Activated naive CD4-positive, alpha-beta T cell treated with anti-CD3 and anti-CD28 coated beads, Interleukin-2, amount 50 U/mL, for 24 hours (primary cell): ENCODE measurements around the gene SEC22C.

Source experiments
- H3K27ac Mint-ChIP-seq: one replicate; pipeline ENCODE4 v1.8.0; 2021; ENCODE audit warnings: mild to moderate bottlenecking, mixed read lengths
- H3K27me3 Mint-ChIP-seq: one replicate; pipeline ENCODE4 v1.8.0; 2021; ENCODE audit warnings: mixed read lengths
- H3K36me3 Mint-ChIP-seq: one replicate; pipeline ENCODE4 v1.8.0; 2021; ENCODE audit warnings: mixed read lengths
- H3K4me1 Mint-ChIP-seq: one replicate; pipeline ENCODE4 v1.8.0; 2021; ENCODE audit warnings: mixed read lengths
- H3K4me3 Mint-ChIP-seq: one replicate; pipeline ENCODE4 v1.8.0; 2021; ENCODE audit warnings: mild to moderate bottlenecking, mixed read lengths
- H3K9me3 Mint-ChIP-seq: one replicate; pipeline ENCODE4 v1.8.0; 2021; ENCODE audit warnings: mixed read lengths

The SEC22C gene

DNA sequence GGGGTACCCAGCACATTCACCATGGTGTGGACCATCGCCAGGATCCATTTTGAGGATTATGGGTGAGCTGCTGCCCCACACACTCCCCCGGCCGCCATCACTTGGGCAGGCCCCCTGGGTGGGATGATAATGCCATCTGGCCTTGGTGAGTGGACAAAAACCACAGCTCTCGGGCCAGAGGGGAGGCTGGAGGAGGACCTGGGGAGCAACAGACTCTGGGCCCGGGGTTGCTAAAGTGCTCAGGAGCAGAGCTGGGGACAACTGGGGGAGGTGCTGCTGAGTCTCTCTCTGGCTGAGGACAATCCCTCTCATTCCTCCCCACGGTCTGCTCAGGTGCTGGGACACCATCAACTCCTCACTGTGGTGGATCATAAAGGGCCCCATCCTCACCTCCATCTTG lies 50.3 kb downstream of the SEC22C start:
- Mint-ChIP-seq H3K4me3 (no peak overlapping the region), H3K4me1 (peaks cover 85% of the 10 kb centered on the region), H3K9me3 (no peaks in the 10 kb centered on the region)

DNA sequence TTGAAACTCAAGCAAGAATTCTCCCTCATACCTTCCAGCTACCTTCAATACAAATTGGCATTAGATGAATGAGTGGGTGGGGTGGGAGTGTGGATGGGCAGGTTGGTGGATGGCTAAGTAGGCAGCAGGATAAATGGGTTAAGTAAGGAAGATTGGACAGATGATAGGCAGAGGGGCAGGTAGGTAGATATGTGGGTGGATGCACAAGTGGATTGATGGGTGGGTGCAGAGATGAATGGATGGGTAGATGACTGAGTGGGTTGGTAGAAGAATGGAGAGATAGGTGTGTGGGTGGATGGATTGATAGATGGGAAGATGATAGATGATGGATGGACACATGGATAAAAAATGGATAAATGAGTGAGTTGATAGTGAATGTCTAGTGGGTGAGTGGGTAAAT lies 51.7 kb downstream of the SEC22C start:
- peak overlapping the region; percentile 0 for H3K4me3 Mint-ChIP-seq
- peak overlapping the region; percentile 83 for H3K27ac Mint-ChIP-seq
- H3K4me1 Mint-ChIP-seq: peaks cover 92% of the 10 kb centered on the region
- H3K36me3 Mint-ChIP-seq: peaks cover 6% of the 10 kb centered on the region
- H3K9me3 Mint-ChIP-seq: no peaks in the 10 kb centered on the region
- no peaks in the 10 kb centered on the region for H3K27me3 Mint-ChIP-seq

More for the DNA sequence above, 50.3 kb downstream of the SEC22C start:
- peaks cover 6% of the 10 kb centered on the region for H3K36me3 Mint-ChIP-seq
- no peak overlapping the region for H3K27ac Mint-ChIP-seq
- H3K27me3 Mint-ChIP-seq: no peaks in the 10 kb centered on the region

DNA sequence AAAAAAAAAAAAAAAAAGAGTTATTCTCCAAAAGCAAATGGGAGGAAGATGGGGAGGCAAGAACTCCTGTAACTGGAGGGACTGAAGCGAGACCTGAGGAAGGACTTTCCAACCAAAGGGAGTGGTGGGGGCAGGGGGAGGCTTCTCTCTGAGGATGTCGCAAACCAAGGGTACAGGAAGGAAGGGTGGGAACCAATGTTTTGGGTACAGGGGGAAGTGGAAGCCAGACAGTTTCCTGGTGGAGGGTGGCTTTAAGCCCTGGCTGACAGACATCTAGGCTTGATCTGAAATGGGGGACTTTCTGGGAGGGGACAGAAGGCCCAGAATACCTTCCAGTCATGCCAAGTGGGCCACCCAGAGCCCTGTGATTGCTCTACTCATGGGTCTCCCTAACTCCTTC lies 52.3 kb downstream of the SEC22C start:
- H3K27me3 Mint-ChIP-seq: no peaks in the 10 kb centered on the region
- H3K4me3 Mint-ChIP-seq: peak overlapping the region; percentile 0
- peaks cover 6% of the 10 kb centered on the region for H3K36me3 Mint-ChIP-seq
- H3K9me3 Mint-ChIP-seq: no peaks in the 10 kb centered on the region
- H3K27ac Mint-ChIP-seq: peak overlapping the region; percentile 23
- peaks cover 86% of the 10 kb centered on the region for H3K4me1 Mint-ChIP-seq

DNA sequence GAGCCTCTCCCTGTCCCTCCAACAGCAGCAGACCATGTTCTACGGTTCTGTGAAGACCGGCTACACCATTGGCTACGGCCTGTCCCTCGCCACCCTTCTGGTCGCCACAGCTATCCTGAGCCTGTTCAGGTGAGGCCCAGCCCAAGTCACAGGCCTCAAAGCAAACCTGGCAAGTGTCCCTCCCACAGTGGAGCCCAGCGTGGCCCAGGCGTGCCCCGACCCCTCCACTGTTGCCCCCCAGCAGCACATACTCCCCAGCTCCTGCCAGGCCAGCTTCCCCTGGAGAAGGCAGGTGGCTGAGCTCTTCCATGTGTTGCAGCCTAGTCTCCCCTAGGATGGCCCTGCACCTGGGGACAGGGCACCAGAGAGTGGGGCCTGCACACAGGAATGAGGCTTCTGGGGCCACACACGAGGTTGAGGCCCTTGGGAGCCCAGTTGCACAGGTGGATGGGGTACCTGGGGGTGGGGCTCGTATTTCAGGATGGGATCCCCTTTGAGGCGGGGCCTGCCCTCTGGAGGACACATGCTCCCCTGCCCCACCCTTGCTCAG lies 54.3 kb downstream of the SEC22C start:
- Mint-ChIP-seq H3K36me3 (peaks cover 8% of the 10 kb centered on the region), H3K27ac (peak overlapping the region; percentile 55), H3K4me1 (peaks cover 68% of the 10 kb centered on the region), H3K27me3 (no peaks in the 10 kb centered on the region), H3K9me3 (no peaks in the 10 kb centered on the region), H3K4me3 (no peak overlapping the region)

DNA sequence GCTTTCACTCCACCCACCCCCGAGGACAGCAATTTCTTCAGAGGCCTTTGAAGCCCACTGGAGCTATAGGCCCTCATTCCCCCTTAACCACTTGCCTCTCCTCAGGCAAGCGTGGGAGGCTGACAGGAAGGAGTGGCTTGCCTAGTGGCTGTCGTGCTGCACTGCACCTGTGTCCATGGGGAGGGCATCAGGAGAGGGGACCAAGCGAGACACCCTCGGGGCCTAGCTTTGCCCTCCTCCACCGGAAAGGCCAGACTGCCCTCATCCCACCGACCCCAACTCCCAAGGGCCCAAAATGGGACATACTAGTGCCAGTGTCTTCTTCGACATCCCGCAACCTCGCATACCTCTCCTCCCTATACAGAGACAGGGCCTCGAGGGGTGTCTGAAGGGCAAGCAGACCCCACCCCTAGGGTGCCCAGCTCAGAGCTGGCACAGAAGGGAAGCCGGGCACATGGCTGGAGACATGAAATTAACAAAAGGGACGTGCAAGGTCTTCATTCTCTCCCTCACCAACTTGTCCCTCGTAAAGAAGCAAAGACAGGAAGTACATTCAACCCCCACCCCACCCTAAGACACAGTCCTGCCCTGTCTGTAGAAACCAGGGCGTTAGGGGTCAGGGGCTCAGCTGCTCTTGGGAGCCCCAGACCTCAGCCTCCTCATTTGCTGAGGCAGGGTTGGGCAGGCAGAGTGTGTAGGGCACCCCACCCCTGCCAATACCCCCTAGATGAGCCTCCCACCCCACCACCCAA lies 55.0 kb downstream of the SEC22C start:
- peak overlapping the region; percentile 51 for H3K4me3 Mint-ChIP-seq
- peak overlapping the region; percentile 87 for H3K27ac Mint-ChIP-seq
- peaks cover 9% of the 10 kb centered on the region for H3K36me3 Mint-ChIP-seq
- H3K9me3 Mint-ChIP-seq: no peaks in the 10 kb centered on the region
- H3K4me1 Mint-ChIP-seq: peaks cover 62% of the 10 kb centered on the region
- no peaks in the 10 kb centered on the region for H3K27me3 Mint-ChIP-seq

DNA sequence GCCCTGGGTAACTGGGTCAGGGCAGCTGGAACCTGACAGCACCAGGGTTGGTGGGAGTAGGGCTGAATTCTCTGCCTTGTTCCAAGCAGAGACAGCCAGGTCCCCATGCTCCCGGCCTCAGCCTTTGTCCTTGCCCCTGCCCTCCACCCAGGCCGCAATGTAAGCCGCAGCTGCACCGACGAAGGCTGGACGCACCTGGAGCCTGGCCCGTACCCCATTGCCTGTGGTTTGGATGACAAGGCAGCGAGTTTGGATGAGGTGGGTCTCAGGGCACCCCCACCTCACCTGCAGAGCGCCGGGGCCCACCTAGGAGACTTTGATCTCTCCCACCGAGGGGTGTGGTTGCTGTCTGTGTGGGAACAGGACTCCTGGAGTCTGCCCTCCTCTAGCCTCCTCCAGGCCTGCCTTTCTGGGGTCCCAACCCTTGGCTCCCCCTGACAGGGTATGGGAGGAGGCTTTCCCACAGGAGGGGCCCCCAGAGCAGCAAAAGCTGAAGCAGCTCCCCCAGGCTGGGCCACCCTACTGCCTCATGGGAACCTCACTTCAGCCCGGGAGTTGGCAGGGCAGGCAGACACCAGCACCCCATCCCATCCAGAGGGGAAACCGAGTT lies 55.9 kb downstream of the SEC22C start:
- H3K27ac Mint-ChIP-seq: no peak overlapping the region
- peaks cover 14% of the 10 kb centered on the region for H3K36me3 Mint-ChIP-seq
- H3K4me3 Mint-ChIP-seq: no peak overlapping the region
- H3K9me3 Mint-ChIP-seq: no peaks in the 10 kb centered on the region
- no peaks in the 10 kb centered on the region for H3K27me3 Mint-ChIP-seq
- peaks cover 59% of the 10 kb centered on the region for H3K4me1 Mint-ChIP-seq

DNA sequence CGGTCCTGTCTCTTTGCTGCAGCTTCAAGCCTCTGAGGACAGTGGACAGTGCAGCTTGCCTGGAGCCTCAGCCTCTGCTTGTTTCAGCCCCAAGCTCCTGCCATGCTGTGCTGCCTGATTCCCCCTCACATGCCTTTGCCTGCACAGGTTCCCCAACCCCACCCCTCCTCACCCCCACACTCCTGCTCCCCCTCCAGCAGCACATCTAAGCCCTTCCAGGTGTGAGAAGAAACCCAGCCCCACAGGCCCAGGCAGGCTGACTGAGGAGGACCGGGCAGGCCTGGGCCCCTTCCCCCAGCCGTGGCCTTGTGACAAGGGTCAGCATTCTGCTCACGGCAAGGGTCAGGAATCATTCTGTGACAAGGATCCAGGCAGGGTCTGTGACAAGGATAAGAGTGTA lies 56.6 kb downstream of the SEC22C start:
- Mint-ChIP-seq H3K36me3 (peaks cover 13% of the 10 kb centered on the region), H3K27me3 (no peaks in the 10 kb centered on the region), H3K9me3 (no peaks in the 10 kb centered on the region), H3K4me1 (peaks cover 59% of the 10 kb centered on the region), H3K27ac (no peak overlapping the region), H3K4me3 (no peak overlapping the region)

DNA sequence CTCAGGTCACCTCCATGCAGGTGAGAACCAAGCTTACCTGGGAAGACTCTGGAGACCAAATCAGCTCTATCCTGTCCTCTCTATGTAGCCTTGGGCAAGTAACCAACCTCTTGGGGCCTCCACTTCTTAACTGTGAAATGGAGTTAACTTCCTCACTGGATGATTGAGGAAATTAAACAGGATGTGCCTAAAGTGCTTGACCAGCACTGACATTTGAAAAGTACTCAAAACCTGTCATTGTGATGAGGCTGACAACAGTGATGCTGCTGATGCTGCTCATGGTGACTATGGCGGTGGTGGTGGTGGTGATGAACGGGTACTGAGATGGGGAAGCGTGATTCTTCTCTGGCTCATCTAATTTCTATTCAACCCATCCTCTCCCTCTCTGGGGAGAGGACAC lies 57.0 kb downstream of the SEC22C start:
- Mint-ChIP-seq H3K9me3 (no peaks in the 10 kb centered on the region), H3K4me3 (no peak overlapping the region), H3K36me3 (peaks cover 14% of the 10 kb centered on the region), H3K27me3 (no peaks in the 10 kb centered on the region), H3K27ac (peak overlapping the region; percentile 8), H3K4me1 (peaks cover 59% of the 10 kb centered on the region)

DNA sequence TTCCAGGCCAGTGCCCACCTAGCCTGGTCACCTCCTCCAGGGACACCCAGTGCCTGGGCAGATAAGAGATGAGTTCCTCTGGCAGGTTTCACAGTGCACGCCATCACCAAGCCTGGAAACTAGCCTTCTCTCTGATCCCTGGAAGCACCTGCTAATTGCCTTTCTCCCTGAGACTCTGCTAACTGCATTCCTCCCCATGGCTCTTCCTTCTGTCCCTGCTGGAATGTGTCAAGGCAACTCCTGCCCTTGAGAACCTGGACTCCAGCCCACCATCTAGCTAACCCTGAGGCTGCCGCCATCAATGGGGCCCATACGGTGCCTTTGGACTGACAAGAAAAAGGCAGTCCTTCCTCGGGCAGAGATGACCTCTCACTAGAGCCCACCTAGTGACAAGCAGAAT lies 60.9 kb downstream of the SEC22C start:
- Mint-ChIP-seq H3K4me3 (no peak overlapping the region), H3K27ac (peak overlapping the region; percentile 78), H3K4me1 (peaks cover 38% of the 10 kb centered on the region)

DNA sequence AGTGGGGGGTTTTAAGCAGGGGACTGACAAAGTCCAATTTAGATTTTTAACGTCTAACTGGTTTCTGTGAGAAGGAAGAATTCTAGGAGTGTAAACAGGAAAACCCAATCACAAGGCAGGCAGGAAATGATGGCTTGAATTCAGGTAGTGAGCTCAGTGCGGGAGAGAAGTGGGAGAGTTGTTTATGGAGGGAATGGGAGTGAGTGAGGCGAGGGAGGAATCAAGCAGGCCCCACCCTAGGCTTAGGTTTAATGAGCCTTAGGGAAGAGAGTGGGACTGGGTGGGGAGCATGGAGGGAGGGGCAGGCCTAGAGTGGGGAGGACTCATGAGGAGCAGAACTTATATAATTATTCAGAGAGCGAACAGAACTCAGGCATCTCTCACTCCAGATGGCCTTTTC lies 61.4 kb downstream of the SEC22C start:
- Mint-ChIP-seq H3K4me1 (peaks cover 40% of the 10 kb centered on the region), H3K27me3 (no peaks in the 10 kb centered on the region), H3K36me3 (peaks cover 14% of the 10 kb centered on the region), H3K9me3 (no peaks in the 10 kb centered on the region), H3K4me3 (no peak overlapping the region), H3K27ac (peak overlapping the region; percentile 59)

More for the DNA sequence above, 60.9 kb downstream of the SEC22C start:
- H3K27me3 Mint-ChIP-seq: no peaks in the 10 kb centered on the region
- no peaks in the 10 kb centered on the region for H3K9me3 Mint-ChIP-seq
- peaks cover 14% of the 10 kb centered on the region for H3K36me3 Mint-ChIP-seq

DNA sequence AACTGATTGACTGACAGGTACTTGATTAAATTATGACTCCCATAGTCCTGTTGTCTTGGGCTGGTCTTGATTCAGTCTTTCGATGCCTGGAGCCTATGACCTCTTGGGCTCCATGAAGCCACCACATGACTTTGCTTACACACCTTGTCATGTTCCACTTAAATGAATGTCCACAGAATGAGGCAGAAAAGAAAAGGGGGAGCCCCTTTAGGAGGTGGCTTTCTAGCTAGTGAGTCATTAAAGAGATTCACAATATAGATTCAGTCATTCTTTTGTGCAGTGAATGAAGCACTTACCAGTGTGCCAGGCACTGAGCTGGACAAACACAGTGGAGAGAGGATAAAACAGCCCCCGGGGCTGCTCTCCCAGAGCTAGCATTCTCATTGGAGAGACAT lies 62.2 kb downstream of the SEC22C start:
- Mint-ChIP-seq H3K9me3 (no peaks in the 10 kb centered on the region), H3K4me3 (peak overlapping the region; percentile 23), H3K27ac (peak overlapping the region; percentile 88), H3K36me3 (peaks cover 15% of the 10 kb centered on the region), H3K4me1 (peaks cover 40% of the 10 kb centered on the region), H3K27me3 (no peaks in the 10 kb centered on the region)

DNA sequence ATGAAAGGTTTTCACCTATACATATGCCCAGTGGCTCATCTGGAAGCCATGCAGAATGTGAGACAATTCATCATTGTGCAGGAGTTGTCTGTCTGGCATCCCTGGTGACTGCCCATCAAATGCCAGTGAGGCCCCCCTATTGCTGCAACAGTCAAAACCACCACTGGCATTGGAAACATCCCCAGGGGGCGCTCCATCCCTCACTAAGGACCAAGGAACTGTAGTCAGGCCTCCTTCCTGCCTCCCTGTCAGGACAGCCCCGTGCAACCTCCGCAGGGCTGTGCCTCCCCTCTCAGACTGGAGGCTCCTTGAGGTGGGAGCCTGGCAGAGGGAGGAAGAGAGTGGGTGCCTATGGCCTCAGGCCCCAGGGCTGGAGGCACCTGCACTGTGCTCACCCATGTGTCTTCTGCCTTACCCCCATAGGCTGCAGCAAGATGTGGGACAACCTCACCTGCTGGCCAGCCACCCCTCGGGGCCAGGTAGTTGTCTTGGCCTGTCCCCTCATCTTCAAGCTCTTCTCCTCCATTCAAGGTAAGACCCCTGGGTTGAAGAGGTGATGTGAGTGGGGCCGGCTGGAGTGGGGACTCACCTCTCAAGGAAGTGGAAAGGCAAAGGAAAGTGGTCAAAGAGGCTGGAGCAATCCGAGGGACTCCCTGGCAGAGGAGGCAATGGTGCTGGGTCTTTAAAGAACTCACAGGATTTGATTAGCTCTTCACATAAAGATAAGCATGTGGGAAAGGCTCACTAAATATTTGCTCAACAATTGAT lies 62.8 kb downstream of the SEC22C start:
- H3K27me3 Mint-ChIP-seq: no peaks in the 10 kb centered on the region
- H3K4me1 Mint-ChIP-seq: peaks cover 42% of the 10 kb centered on the region
- H3K36me3 Mint-ChIP-seq: peaks cover 18% of the 10 kb centered on the region
- peak overlapping the region; percentile 88 for H3K27ac Mint-ChIP-seq
- no peak overlapping the region for H3K4me3 Mint-ChIP-seq
- no peaks in the 10 kb centered on the region for H3K9me3 Mint-ChIP-seq

DNA sequence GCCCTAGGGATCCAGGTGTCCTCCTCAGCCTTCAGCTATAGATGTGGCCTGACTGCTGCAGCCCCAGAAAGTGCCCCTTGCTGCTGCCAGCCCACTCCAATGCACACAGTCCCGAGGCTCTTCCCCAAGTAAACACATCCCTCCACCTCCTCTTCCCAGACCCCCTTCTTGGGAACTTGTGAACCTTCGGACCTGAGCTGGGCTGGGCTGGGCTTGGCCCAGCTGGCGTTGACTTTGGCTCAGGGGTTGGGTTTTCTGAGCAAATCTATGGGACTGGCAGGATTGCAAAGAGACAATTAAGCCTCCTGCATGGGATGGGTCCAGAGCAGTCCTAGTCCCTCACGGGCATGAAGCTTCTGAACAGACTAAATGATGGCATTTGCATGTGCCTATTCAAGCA lies 64.7 kb downstream of the SEC22C start:
- no peaks in the 10 kb centered on the region for H3K9me3 Mint-ChIP-seq
- H3K36me3 Mint-ChIP-seq: peaks cover 16% of the 10 kb centered on the region
- peaks cover 45% of the 10 kb centered on the region for H3K4me1 Mint-ChIP-seq
- H3K27ac Mint-ChIP-seq: no peak overlapping the region
- no peak overlapping the region for H3K4me3 Mint-ChIP-seq
- no peaks in the 10 kb centered on the region for H3K27me3 Mint-ChIP-seq

DNA sequence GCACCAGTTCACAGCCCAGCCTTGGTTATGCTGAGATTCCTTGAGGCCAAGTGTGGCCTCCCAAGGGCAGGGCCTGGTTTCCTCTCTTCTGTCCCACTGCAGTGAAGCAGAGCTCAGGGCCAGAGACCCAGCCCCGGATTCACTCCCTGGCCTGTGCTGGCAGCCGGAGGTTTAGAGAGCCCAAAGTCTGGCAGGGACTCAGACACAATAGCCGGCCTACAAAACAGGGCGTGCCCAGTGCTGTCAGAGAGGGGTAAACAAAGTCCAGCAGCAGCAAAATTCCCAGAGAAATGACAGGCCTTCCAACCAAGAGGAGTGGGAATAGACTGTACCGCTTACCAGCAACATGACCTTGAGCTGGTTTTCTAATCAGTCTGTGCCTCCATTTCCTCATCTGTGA lies 65.3 kb downstream of the SEC22C start:
- H3K27ac Mint-ChIP-seq: peak overlapping the region; percentile 74
- no peaks in the 10 kb centered on the region for H3K27me3 Mint-ChIP-seq
- H3K4me1 Mint-ChIP-seq: peaks cover 50% of the 10 kb centered on the region
- H3K4me3 Mint-ChIP-seq: no peak overlapping the region
- H3K36me3 Mint-ChIP-seq: peaks cover 16% of the 10 kb centered on the region
- H3K9me3 Mint-ChIP-seq: no peaks in the 10 kb centered on the region

DNA sequence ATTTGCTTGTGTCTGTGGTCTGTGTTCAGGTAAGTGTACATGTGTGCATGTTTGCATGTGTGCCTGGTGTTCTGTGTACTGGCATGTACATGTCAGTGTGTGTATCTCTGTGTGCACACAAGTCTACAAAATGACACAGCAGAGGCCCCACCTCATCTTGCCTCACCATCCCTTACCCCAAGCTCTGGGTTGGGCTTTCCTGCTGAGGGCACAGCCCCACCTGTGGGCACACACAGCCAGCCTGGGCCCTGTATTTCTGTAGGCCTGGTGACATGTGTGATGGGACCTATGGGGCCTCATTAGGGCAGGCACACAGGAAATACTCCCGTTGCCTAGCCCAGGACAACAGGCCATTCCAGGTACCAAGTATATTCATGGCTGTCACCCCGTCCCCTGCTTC lies 65.8 kb downstream of the SEC22C start:
- H3K36me3 Mint-ChIP-seq: peaks cover 12% of the 10 kb centered on the region
- H3K27ac Mint-ChIP-seq: no peak overlapping the region
- H3K27me3 Mint-ChIP-seq: no peaks in the 10 kb centered on the region
- H3K4me1 Mint-ChIP-seq: peaks cover 50% of the 10 kb centered on the region
- no peak overlapping the region for H3K4me3 Mint-ChIP-seq
- H3K9me3 Mint-ChIP-seq: no peaks in the 10 kb centered on the region
